Adrenal gland (tissue), 12 donors: ENCODE data around the gene RPS25. TPM values are rescaled to one million over a fixed set of nuclear protein-coding genes. Genes with fewer than 3 reads are reported as not detected.

Source experiments
- DNase-seq, 7 donors: peaks; one replicate each; pipeline ENCODE4 v3.0.0-alpha.2; 2019 to 2020
- H3K27ac ChIP-seq, 5 donors: fragments of 200-600 bp; sonication (generic) in 4 of 5; 1 replicate in 3 of 5; 2 replicates in 2 of 5; pipeline versions ENCODE4 v1.5.1 to v1.8.0; 2016 to 2020; ENCODE audit warnings: mild to moderate bottlenecking in 1 of 5
- H3K27me3 ChIP-seq: fragments of 200-600 bp; 2 replicates; pipeline ENCODE4 v1.8.0; 2021
- H3K36me3 ChIP-seq, 2 donors: fragments of 200-600 bp; replicated peaks in 1 of 2; 1 replicate in 1 of 2; 2 replicates in 1 of 2; pipeline versions ENCODE4 v1.5.1 to v1.8.0; 2018 to 2022
- H3K4me1 ChIP-seq, 2 donors: fragments of 200-600 bp; replicated peaks in 1 of 2; 1 replicate in 1 of 2; 2 replicates in 1 of 2; pipeline versions ENCODE4 v1.5.1 to v1.8.0; 2018 to 2021
- H3K4me3 ChIP-seq, 4 donors: fragments of 200-600 bp; sonication (generic) in 3 of 4; one replicate each; pipeline ENCODE4 v1.5.1; 2016 to 2018
- H3K9me3 ChIP-seq, 3 donors: fragments of 200-600 bp; sonication (generic) in 1 of 3; replicated peaks in 1 of 3; 1 replicate in 2 of 3; 2 replicates in 1 of 3; pipeline versions ENCODE4 v1.5.1 to v1.8.0; 2016 to 2021
- CTCF ChIP-seq, 6 experiments: fragments of 450-650 bp in 4 of 6; fragments of 200-600 bp in 2 of 6; sonication (generic) in 1 of 6; IDR thresholded peaks; 1 replicate in 5 of 6; 2 replicates in 1 of 6; pipeline versions ENCODE4 v1.5.1 to v1.8.0; 2016 to 2021; ENCODE audit warnings: antibody characterized with exemption in 6 of 6, mild to moderate bottlenecking in 2 of 6, moderate library complexity in 1 of 6
- POLR2A ChIP-seq, 2 donors: fragments of 450-650 bp; IDR thresholded peaks; one replicate each; pipeline ENCODE4 v1.6.1; 2017; ENCODE audit warnings: antibody characterized with exemption in 2 of 2, mild to moderate bottlenecking in 2 of 2, moderate library complexity in 1 of 2
- WGBS, 4 donors: extraction: QIAGEN DNeasy Blood & Tissue Kit in 2 of 4; methylation state at CpG; one replicate each; pipeline versions ENCODE4 v1.1.5 to v1.1.7; 2013 to 2017; 5-methylcytosine and 5-hydroxymethylcytosine counted together
- intact Hi-C, 2 donors: fragments of 100-400 bp; cut with DNase I; formaldehyde crosslinking; loops; one replicate each; pipeline versions ENCODE4 v1.14.1 to v1.15.0; 2022 to 2023
- polyA plus RNA-seq, 3 donors: library from polyadenylated mRNA; stranded (reverse); fragments of 200-250 nt in 2 of 3; fragments of 350-450 nt in 1 of 3; fragmentation: Illumina TruSeq in 1 of 3; extraction: RNeasy Lipid Tissue Mini Kit (QIAGEN cat#74804) in 1 of 3; gene quantifications; one replicate each; pipeline ENCODE4 v1.2.3, GENCODE V29; 2013 to 2014
- total RNA-seq, 9 donors: library from RNA; depleted of rRNA in 4 of 9; stranded (reverse); fragments of >200 nt in 4 of 9; fragments of 120-200 nt in 1 of 9; fragmentation: NEBNext Ultra II Directional in 1 of 9; extraction: Animal tissue kit (Norgen Biotek cat#: 25700) in 1 of 9; gene quantifications; one replicate each; pipeline versions ENCODE4 v1.1.0 to v1.2.4, GENCODE V29; 2013 to 2023
- donor health status: healthy with polysubstance abuse.
- donor health status: Bipolar disorder and iron deficiency.
- donor health status: DM: yes; HTN: yes; CAD: no.
- donor health status: DM: no; HTN: no; CAD: no.
- donor health status: DM: no; HTN: no; CAD: no.
- donor health status: DM: yes; HTN: yes; CAD: no.

Gene RPS25
- total and polyA plus RNA-seq, 12 donors: 935 to 1,825 (median 1,091) TPM

DNA sequence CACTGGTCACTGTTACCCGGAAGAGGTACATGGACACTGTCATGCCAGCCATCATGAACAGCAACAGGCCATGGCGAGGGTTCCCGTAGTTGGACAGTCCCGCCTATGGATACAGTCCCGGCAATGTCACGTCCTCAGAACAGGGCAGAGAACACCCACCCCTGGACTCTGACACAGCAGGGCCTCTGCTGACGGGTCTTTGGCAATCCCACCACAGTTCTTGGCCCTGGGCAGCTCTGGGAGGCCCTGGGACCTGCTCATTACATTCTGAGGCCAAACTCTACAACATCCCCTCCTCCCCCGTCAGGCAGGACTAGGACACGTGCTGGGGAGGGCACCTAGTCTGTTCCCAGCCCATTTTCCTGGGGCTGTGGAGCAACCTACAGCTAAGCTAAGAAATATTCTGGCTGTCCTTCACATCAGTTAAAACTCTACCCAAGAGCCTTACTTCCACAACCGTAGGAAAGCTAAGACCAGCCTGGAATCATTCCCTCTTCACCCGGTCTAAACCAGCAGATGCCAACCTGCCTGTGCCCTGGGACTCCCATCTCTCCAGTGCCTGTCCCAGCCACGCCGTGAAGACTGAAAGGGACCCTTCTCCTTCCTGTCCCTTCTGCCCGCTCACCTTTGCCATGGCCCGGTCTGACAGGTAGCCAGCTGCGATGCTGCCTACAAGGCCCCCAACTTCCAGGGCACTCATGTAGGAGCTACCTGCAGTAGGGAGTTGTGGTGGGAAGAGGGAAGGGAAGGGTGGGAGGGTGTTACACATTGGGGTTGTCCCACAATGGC, 8.0 kb upstream of the RPS25 start:
- H3K36me3 ChIP-seq: peaks cover 0 to 35% of the 10 kb centered on the region in 2 donors
- H3K4me1 ChIP-seq: peaks cover 5 to 24% of the 10 kb centered on the region in 2 donors
- WGBS, 4 donors: 89 to 93% (median 91%) methylated on average over 11 to 16 of the region's 16 CpGs
- no peak overlapping the region for H3K4me3 ChIP-seq
- H3K27me3 ChIP-seq: no peaks in the 10 kb centered on the region
- DNase-seq: no peak
- no peak for TF ChIP-seq CTCF (IDR thresholded peaks at IDR 0.05)
- no peak for TF ChIP-seq POLR2A (IDR thresholded peaks at IDR 0.05)
- peak overlapping the region in 1 of 5 donors; percentile 3 for H3K27ac ChIP-seq
- intact Hi-C loops: no loop called here
- H3K9me3 ChIP-seq: no peaks in the 10 kb centered on the region

DNA sequence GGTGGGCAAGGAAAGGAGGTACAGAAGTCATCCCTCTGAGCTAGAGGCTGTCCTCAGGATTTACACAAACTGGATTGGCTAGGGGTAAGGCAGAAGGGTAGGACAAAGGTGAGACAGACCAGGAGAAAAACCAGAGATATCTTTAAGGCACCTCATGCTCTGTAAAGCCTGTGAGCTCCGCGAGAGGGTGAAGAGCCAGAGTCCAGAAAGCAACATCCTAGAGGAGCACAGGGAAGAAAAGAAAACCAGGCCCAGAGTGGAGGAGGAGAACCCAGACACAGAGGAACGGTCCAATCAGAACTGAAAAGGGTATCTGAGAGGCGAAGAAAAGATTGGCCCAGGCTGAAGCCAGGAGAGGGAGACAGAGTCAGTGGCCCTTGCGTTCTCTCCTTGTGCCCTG, 7.4 kb upstream of the RPS25 start:
- no peak overlapping the region for H3K4me3 ChIP-seq
- H3K36me3 ChIP-seq: peaks cover 0 to 39% of the 10 kb centered on the region in 2 donors
- TF ChIP-seq POLR2A (IDR thresholded peaks at IDR 0.05) (no peak), CTCF (IDR thresholded peaks at IDR 0.05) (no peak)
- peaks cover 5 to 29% of the 10 kb centered on the region in 2 donors for H3K4me1 ChIP-seq
- intact Hi-C loops: no loop called here
- H3K27me3 ChIP-seq: no peaks in the 10 kb centered on the region
- peak overlapping the region in 2 of 5 donors; percentile 62 to 78 for H3K27ac ChIP-seq
- 91 to 99% (median 94%) methylated on average over 5 of the region's 5 CpGs for WGBS, 4 donors
- DNase-seq: no peak
- no peaks in the 10 kb centered on the region for H3K9me3 ChIP-seq

- Histone ChIP-seq H3K27ac (peak overlapping the region in 3 of 5 donors; percentile 19 to 78 (median 62)), H3K4me3 (no peak overlapping the region), H3K27me3 (no peaks in the 10 kb centered on the region), H3K9me3 (no peaks in the 10 kb centered on the region), H3K4me1 (peaks cover 7 to 33% of the 10 kb centered on the region in 2 donors), H3K36me3 (peaks cover 0 to 43% of the 10 kb centered on the region in 2 donors)
- DNase-seq: no peak
- WGBS, 4 donors: 65 to 75% (median 67%) methylated on average over 3 to 5 of the region's 5 CpGs
- intact Hi-C loops: no loop called here
- TF ChIP-seq CTCF (IDR thresholded peaks at IDR 0.05): no peak
- TF ChIP-seq POLR2A (IDR thresholded peaks at IDR 0.05): no peak
These were observed 6.9 kb upstream of the RPS25 start for GRCh38 chr11:119025099-119025473.

DNA sequence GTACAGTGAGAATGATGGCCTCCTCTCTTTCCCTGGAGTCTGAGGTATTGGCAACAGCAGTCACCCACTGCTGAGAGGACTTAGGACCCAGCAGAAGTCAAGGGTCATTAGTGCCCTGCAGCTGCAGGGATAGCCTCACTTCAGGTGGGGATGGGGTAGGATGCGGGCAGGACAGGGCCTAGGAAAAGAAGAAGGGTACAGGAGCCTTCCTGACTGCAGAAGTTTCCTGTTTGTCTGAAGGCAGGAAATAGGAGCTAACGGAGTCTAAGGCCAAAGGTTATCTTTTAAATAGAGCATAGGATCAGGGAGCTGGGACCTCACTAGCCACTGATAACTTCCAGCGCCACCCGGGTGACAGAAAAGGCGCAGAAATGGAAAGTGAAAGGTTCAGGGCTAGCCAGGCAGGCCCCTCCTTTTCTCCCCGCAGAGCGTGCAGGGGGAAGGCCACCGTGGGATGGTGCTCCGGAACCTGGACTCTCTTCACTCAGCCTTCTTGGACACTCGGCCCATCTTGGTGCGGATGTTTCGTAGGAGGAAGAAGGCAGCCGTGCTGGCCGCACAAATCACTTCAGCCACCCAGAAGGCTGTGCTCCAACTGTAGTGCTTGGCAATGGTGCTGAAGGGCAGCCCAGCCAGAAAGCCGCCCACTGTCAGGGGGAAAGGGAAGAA, 6.4 kb upstream of the RPS25 start:
- Histone ChIP-seq H3K27ac (peak overlapping the region in 3 of 5 donors; percentile 19 to 78 (median 62)), H3K27me3 (no peaks in the 10 kb centered on the region), H3K9me3 (no peaks in the 10 kb centered on the region), H3K36me3 (peaks cover 0 to 45% of the 10 kb centered on the region in 2 donors), H3K4me3 (no peak overlapping the region), H3K4me1 (peaks cover 8 to 33% of the 10 kb centered on the region in 2 donors)
- intact Hi-C loops: no loop called here
- DNase-seq: peak in 4 of 7 donors; percentile 44 to 60 (median 46)
- 40 to 56% (median 45%) methylated on average over 11 to 15 of the region's 15 CpGs for WGBS, 4 donors
- TF ChIP-seq POLR2A (IDR thresholded peaks at IDR 0.05) (no peak), CTCF (IDR thresholded peaks at IDR 0.05) (no peak)
